GM19467 (cell line): ENCODE results near the gene GUCY2F.

Source experiments
- ATAC-seq: cut with Tn5 transposase; IDR thresholded peaks from one replicate; pipeline ENCODE4 v1.9.1; 2021; ENCODE audit warnings: mild to moderate bottlenecking, moderate library complexity; ENCODE audit not compliant: unreplicated experiment

Gene GUCY2F

GRCh38 chrX:109398061-109398460 lies 83.8 kb downstream of the GUCY2F start:
- ATAC-seq, result no peak

DNA sequence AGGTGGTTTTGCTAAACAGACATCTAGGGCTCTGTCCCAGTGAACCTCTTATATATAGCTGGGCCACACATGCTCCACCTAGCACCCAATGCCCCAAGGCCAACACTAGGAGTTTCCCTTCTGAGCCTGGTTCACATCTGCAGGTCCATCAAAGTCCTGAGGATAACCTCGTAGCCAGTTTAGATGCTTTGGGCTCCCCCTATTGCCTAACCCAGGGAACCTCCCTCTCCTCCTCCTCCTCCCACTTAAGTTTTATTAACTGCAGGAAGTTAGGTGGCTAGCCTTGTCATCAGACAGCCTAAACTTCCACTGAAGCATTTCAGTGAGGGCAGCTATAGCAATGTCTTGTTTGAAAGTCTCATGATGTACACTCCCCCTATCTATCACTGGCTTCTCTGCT lies 88.0 kb downstream of the GUCY2F start:
- no peak for ATAC-seq

GRCh38 chrX:109392895-109393294 lies 89.0 kb downstream of the GUCY2F start:
- ATAC-seq, result no peak

GRCh38 chrX:109390556-109390955 lies 91.3 kb downstream of the GUCY2F start:
- no peak for ATAC-seq

GRCh38 chrX:109389917-109390316 lies 92.0 kb downstream of the GUCY2F start:
- ATAC-seq, result no peak

DNA sequence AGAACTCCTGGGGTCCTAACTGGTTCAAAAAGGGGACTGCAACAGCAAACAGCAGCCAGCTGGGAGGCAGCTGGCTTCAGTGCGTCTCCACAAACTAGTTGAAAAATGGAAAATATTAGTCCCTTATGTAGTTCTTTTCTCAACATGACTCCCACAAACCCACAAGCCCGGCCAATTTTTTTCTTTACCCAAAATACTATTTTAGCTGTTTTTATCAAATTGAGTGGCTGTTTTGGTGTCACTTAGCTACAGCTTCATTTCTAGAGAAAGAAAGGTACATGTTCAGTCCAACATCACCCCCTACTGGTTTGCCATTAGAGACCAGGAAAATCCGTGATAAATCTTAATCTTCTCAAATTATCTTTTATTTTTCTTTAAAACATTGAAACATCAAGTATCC lies 97.2 kb downstream of the GUCY2F start:
- no peak for ATAC-seq

- ATAC-seq, result no peak
Observed at GRCh38 chrX:109382332-109382731, 99.6 kb downstream of the GUCY2F start.

DNA sequence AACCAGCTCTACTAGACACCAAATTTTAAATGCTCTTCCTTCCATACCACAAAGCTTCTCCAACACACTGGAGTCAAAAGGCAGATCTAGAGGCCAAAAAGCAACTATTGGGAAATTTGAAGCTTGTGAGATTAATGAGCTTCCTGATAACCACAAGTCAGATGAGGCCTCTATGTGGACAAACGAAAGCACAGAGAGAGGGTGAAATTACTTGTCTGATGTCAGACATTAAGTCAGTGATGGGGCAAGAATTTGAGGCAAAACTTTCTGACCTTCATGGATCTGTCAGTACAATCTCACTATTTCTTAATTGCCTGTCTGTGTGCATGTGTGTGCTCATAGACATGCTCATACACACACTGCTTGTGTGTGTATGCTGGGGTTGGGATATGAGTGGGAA lies 103.6 kb downstream of the GUCY2F start:
- ATAC-seq, result no peak

DNA sequence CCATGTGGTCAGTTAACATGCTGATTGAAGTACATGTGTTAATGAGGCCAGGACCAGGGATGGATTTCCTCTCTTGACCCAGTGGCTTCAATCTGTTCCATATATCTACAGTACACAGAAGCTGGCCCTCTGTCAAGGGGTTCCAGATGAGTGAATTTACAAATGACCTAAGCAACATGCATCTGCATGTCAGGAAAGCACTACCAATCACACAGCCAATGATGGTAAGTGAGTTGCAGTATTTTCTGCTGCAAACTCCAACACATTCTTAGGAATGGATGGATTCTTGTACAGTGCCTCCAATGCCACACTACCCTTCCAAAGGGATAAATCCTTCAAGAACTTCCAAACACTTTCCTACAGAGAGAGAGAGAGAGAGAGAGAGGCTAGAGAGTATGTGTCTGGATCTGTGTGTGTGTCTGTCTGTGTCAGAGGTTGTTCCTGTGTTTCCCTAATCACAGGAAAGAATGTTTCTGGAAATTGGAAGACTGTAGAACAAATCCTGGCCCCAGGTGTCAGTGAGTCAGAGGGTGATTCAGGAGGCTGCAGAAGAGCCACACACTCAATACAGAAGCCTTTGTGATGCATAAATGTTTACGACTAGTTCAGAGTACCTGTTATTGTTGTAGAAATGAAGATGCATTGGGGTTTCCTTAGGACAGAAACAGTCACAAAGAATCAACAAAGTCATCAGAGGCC lies 107.5 kb downstream of the GUCY2F start:
- no peak for ATAC-seq

GRCh38 chrX:109373468-109373867 lies 108.4 kb downstream of the GUCY2F start:
- ATAC-seq, result no peak

- ATAC-seq, result no peak
Observed at GRCh38 chrX:109372716-109373115, 109.2 kb downstream of the GUCY2F start.

- ATAC-seq, result no peak
Observed at GRCh38 chrX:109372291-109372690, 109.6 kb downstream of the GUCY2F start.

DNA sequence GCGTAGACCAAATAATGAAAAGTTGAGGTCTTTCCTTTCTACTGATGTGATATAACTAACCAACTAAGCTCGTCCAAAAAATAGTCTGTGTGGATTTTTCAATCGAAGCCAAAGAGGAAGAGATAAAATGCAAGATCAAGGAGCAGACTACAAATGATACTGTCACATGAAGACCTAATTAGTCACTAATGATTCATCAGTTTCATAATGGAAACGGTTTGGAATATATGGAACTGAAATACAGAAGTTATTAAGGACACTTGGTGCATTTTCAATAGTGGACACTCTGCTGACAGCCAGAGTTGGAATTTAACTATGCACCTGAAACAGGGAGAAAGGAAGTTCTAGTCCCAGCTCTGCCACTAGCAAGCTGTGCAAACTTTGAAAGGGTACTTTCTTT lies 119.8 kb downstream of the GUCY2F start:
- no peak for ATAC-seq

- no peak for ATAC-seq
Observed at GRCh38 chrX:109360301-109360700, 121.6 kb downstream of the GUCY2F start.

DNA sequence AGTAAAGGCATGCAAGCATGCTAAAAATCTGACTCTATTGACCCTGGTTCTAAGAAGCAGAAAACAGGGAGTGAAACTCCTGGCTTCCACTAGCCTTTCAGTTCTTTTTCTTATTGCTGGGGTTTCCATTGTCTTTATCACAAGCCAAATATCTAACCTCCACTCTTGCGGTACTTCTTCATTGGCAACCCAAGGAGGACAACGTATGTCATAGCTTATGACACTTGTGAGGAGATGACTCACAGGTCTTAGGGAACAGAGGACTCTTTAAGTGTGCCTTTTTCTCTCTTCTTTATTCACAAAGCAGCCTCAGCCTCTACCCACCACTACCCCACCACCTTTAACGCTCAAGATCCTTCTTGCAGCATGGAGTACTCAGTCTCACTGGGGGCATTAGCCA lies 124.2 kb downstream of the GUCY2F start:
- ATAC-seq, result no peak

DNA sequence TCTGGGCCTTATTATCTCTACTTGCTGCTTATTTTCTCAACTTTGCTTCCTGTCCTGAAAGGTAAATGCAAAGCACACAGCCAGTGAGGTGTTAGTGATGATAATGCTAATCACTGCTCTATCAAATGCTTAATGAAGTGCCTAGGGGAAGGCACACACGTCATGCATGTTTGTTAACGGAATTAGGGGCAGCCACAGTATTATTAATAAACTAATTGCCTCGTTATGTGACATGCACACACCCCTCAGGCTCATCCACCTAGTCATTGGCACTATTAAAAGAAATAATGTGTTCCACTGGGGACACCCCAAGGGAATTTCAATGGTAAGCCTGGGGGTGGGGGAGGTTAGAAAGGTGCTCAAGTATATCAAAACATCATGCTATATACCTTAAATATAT lies 125.2 kb downstream of the GUCY2F start:
- no peak for ATAC-seq

- no peak for ATAC-seq
Observed at GRCh38 chrX:109352066-109352588, 129.8 kb downstream of the GUCY2F start.

DNA sequence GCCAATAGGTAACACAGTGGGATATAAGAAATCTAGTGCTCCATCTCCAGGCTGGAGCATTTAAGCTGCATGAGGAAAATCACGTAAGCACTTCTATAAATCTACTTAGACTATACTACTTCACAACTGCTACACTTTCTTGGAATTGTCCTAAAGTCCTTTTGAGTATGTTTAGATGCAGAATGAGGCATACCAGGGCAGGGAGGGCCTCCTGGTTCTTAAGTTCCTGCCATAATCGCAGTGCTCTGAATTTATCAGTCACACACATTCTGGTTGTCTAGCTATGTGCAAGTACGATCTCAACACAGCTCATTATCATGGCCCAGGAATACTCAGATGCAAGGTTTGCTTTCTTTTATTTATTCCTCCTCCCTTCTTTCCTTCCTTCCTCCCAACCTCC lies 130.3 kb downstream of the GUCY2F start:
- no peak for ATAC-seq

- no peak for ATAC-seq
Observed at GRCh38 chrX:109350551-109350950, 131.3 kb downstream of the GUCY2F start.

- ATAC-seq, result no peak
Observed at GRCh38 chrX:109350051-109350450, 131.8 kb downstream of the GUCY2F start.

GRCh38 chrX:109347632-109348031 lies 134.3 kb downstream of the GUCY2F start:
- no peak for ATAC-seq

DNA sequence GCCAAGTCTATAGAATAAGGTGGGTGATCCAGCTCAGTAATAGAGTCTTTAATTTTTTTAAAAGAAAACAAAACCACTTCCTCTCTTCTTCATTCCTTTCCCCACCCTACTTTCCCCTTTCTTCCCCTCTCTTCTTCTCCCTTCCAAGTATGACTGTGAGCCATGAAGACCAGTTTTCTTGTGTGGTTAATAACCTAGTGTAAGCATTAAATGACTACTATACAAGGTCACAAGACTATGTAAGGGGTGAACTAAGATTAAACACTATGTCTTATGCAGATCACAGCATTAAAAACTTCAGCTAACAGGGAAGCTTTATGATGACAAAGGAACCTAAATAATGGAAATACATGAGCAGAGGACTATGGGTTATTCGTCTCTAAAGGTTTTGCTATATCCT lies 135.4 kb downstream of the GUCY2F start:
- no peak for ATAC-seq

GRCh38 chrX:109345856-109346255 lies 136.0 kb downstream of the GUCY2F start:
- ATAC-seq, result no peak
